ENCODE results near the gene ZDHHC19. TPM values are rescaled to one million over a fixed set of nuclear protein-coding genes. Genes with fewer than 3 reads are reported as not detected.
A peak's percentile ranks its signal among the peaks of the same experiment; 100 is the strongest.
"Not testable (repeated sequence)": the region's sequence is repeated elsewhere in the genome, so short reads cannot be mapped to it uniquely, and the experiment has no call there.

The ZDHHC19 gene
- total and polyA plus RNA-seq, 11 donors, result 0.30 TPM; not detected in 10

GRCh38 chr3:196189566-196190347, 21.4 kb downstream of the ZDHHC19 start:
- no peak for ATAC-seq
- WGBS, 4 donors, result 84 to 89% (median 85%) methylated on average over 14 to 16 of the region's 16 CpGs
- intact Hi-C loops (cut with DNase I), result loop anchor here in 2 of 10 donors (5.0 to 10.0 kb wide), 2 partner anchors 165 to 167 kb away; no protein-coding TSS in a partner anchor

GRCh38 chr3:196186651-196187573, 24.3 kb downstream of the ZDHHC19 start:
- DNase-seq (no peak), ATAC-seq (peak; percentile 25 to 66 (median 57))
- WGBS, 4 donors, result 35 to 41% (median 38%) methylated on average over 28 to 31 of the region's 31 CpGs
- peaks cover 0 to 32% (median 4%) of the 10 kb centered on the region in 12 donors for H3K4me1 ChIP-seq
- H3K9me3 ChIP-seq, result no peaks in the 10 kb centered on the region
- peak overlapping the region in 5 of 12 donors; percentile 25 to 67 (median 39) for H3K27ac ChIP-seq
- peak overlapping the region in 4 of 12 donors; percentile 1 to 19 (median 18) for H3K4me3 ChIP-seq
- H3K36me3 ChIP-seq, result no peaks in the 10 kb centered on the region
- intact Hi-C loops (cut with DNase I), result no loop called here
- no peaks in the 10 kb centered on the region for H3K27me3 ChIP-seq
- TF ChIP-seq POLR2A (IDR thresholded peaks at IDR 0.05) (no peak), CTCF (IDR thresholded peaks at IDR 0.05) (no peak)

More at GRCh38 chr3:196189566-196190347, 21.4 kb downstream of the ZDHHC19 start:
- H3K27ac ChIP-seq, result no peak overlapping the region
- TF ChIP-seq CTCF (IDR thresholded peaks at IDR 0.05) (no peak), POLR2A (IDR thresholded peaks at IDR 0.05) (no peak)
- H3K36me3 ChIP-seq, result no peaks in the 10 kb centered on the region
- H3K27me3 ChIP-seq, result no peaks in the 10 kb centered on the region
- peaks cover 0 to 49% (median 14%) of the 10 kb centered on the region in 12 donors for H3K4me1 ChIP-seq
- DNase-seq, result peak in 1 of 5 donors; percentile 38
- no peak overlapping the region for H3K4me3 ChIP-seq
- no peaks in the 10 kb centered on the region for H3K9me3 ChIP-seq

GRCh38 chr3:196184881-196185280, 26.3 kb downstream of the ZDHHC19 start:
- peak in 1 of 5 donors; percentile 44 for DNase-seq
- WGBS, 4 donors, result 88 to 95% (median 92%) methylated on average over 11 to 15 of the region's 15 CpGs
- TF ChIP-seq CTCF (IDR thresholded peaks at IDR 0.05) (no peak), POLR2A (IDR thresholded peaks at IDR 0.05) (no peak)
- H3K27ac ChIP-seq, result no peak overlapping the region
- intact Hi-C loops (cut with DNase I), result no loop called here
- H3K9me3 ChIP-seq, result no peaks in the 10 kb centered on the region
- no peak overlapping the region for H3K4me3 ChIP-seq
- peaks cover 0 to 37% (median 4%) of the 10 kb centered on the region in 12 donors for H3K4me1 ChIP-seq
- H3K27me3 ChIP-seq, result no peaks in the 10 kb centered on the region
- no peaks in the 10 kb centered on the region for H3K36me3 ChIP-seq
- ATAC-seq, result no peak

- H3K27ac ChIP-seq; H3K27me3 ChIP-seq; ATAC-seq; H3K9me3 ChIP-seq; intact Hi-C loops (cut with DNase I); DNase-seq; H3K4me3 ChIP-seq; H3K36me3 ChIP-seq: not testable (repeated sequence)
- peaks cover 0 to 44% (median 4%) of the 10 kb centered on the region in 12 donors for H3K4me1 ChIP-seq
- 86 to 94% (median 92%) methylated on average over 4 of the region's 4 CpGs for WGBS, 4 donors
These were observed 27.1 kb downstream of the ZDHHC19 start for GRCh38 chr3:196184169-196184432.
